Type B pancreatic cell (in vitro differentiated cells): Measurements from ENCODE around the gene RPL35. TPM values are rescaled to one million over a fixed set of nuclear protein-coding genes. Genes with fewer than 3 reads are reported as not detected.
A peak's percentile ranks its signal among the peaks of the same experiment; 100 is the strongest.

Experiments used
- DNase-seq: peaks from one replicate; pipeline ENCODE4 v3.0.0; 2021; ENCODE audit warnings: mixed read lengths; ENCODE audit not compliant: unreplicated experiment; ENCODE audit errors: extremely low spot score
- H3K27ac Mint-ChIP-seq: 2 replicates; pipeline ENCODE4 v1.8.0; 2021; ENCODE audit warnings: mild to moderate bottlenecking, mixed read lengths
- H3K27me3 Mint-ChIP-seq: 2 replicates; pipeline ENCODE4 v1.8.0; 2021; ENCODE audit warnings: mixed read lengths
- H3K36me3 Mint-ChIP-seq: 2 replicates; pipeline ENCODE4 v1.8.0; 2021; ENCODE audit warnings: mixed read lengths
- H3K4me1 Mint-ChIP-seq: one replicate; pipeline ENCODE4 v1.8.0; 2021; ENCODE audit warnings: mixed read lengths; ENCODE audit not compliant: unreplicated experiment
- H3K4me3 Mint-ChIP-seq: 2 replicates; pipeline ENCODE4 v1.8.0; 2021; ENCODE audit warnings: mild to moderate bottlenecking, mixed read lengths
- H3K9me3 Mint-ChIP-seq: 2 replicates; pipeline ENCODE4 v1.8.0; 2021; ENCODE audit warnings: mixed read lengths
- total RNA-seq: library from RNA; stranded (reverse); gene quantifications from 2 replicates; pipeline ENCODE4 v1.2.1, GENCODE V29; 2021; ENCODE audit warnings: low replicate concordance
- TF ChIP-seq, protein P1 (sequence below): fragments of 200-600 bp; sonication (generic); conservative IDR thresholded peaks from 2 replicates; pipeline ENCODE4 v1.5.0; 2021; ENCODE audit warnings: antibody characterized with exemption, mild to moderate bottlenecking

RPL35 gene
- total RNA-seq, 1 donor from 2014 or later: 1,381 TPM

DNA sequence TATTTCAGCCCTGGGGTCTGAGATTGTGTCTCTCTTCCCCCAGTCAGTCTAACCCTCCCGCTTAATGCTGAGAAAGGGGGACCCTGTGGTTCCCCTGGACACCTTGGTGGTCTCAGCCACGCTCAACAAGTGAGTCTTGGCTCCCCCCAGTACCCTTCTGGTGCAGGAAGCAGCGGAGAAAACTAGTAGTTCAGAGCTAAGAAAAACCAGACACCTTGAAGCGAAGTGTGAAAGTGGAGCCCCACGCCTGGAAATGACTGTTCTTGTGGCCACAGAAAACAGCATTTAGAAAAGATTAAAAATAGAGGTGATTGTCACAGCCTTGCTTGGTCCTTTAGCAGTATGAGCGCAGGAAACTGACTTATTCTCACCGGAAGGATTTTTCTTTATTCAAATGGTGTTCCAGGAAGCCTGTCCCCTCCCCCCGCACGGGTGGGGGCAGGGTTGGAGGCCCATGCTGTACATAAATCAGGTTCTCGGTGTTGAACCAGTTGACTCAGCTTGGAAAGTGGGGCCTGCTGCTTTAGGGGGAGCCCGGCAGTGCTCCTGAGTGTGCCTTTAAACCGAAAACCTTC lies 8.3 kb upstream of the RPL35 start:
- TF ChIP-seq, protein P1, sequence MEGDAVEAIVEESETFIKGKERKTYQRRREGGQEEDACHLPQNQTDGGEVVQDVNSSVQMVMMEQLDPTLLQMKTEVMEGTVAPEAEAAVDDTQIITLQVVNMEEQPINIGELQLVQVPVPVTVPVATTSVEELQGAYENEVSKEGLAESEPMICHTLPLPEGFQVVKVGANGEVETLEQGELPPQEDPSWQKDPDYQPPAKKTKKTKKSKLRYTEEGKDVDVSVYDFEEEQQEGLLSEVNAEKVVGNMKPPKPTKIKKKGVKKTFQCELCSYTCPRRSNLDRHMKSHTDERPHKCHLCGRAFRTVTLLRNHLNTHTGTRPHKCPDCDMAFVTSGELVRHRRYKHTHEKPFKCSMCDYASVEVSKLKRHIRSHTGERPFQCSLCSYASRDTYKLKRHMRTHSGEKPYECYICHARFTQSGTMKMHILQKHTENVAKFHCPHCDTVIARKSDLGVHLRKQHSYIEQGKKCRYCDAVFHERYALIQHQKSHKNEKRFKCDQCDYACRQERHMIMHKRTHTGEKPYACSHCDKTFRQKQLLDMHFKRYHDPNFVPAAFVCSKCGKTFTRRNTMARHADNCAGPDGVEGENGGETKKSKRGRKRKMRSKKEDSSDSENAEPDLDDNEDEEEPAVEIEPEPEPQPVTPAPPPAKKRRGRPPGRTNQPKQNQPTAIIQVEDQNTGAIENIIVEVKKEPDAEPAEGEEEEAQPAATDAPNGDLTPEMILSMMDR: no peak
- no peak for DNase-seq
- Mint-ChIP-seq H3K36me3 (peaks cover 4% of the 10 kb centered on the region), H3K27ac (peak overlapping the region; percentile 84), H3K4me3 (peak overlapping the region; percentile 94), H3K9me3 (no peaks in the 10 kb centered on the region), H3K27me3 (no peaks in the 10 kb centered on the region), H3K4me1 (peaks cover 28% of the 10 kb centered on the region)

DNA sequence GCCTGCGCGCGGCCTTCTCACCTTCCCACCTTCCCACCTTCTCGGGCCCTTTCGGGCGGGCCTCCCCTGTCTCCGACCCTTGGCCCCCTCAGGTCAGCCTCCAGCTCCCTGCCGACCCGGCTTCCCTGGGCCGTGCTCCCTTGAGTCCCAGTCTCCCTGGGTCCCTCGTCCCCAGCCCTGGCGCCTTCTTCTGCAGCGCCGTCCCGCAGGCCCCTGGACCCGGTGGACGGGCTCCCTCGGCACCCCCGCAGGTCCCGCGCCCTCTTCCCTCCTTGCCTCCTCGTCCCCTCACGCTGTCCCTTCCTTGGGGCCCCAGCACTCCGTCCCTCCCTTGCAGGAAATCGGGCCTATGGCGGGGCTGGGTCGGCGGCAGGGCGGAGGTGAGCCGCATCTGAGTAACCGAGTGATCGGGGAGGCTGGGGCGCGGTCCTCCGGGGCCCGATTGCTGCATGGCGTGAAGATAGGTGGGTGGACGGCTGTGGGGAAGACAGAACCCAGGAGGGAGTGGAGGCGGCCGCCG lies 7.8 kb upstream of the RPL35 start:
- Mint-ChIP-seq H3K9me3 (no peaks in the 10 kb centered on the region), H3K36me3 (peaks cover 4% of the 10 kb centered on the region), H3K27me3 (no peaks in the 10 kb centered on the region), H3K27ac (peak overlapping the region; percentile 84), H3K4me3 (peak overlapping the region; percentile 94), H3K4me1 (peaks cover 28% of the 10 kb centered on the region)
- TF ChIP-seq, protein P1: no peak
- DNase-seq: no peak

DNA sequence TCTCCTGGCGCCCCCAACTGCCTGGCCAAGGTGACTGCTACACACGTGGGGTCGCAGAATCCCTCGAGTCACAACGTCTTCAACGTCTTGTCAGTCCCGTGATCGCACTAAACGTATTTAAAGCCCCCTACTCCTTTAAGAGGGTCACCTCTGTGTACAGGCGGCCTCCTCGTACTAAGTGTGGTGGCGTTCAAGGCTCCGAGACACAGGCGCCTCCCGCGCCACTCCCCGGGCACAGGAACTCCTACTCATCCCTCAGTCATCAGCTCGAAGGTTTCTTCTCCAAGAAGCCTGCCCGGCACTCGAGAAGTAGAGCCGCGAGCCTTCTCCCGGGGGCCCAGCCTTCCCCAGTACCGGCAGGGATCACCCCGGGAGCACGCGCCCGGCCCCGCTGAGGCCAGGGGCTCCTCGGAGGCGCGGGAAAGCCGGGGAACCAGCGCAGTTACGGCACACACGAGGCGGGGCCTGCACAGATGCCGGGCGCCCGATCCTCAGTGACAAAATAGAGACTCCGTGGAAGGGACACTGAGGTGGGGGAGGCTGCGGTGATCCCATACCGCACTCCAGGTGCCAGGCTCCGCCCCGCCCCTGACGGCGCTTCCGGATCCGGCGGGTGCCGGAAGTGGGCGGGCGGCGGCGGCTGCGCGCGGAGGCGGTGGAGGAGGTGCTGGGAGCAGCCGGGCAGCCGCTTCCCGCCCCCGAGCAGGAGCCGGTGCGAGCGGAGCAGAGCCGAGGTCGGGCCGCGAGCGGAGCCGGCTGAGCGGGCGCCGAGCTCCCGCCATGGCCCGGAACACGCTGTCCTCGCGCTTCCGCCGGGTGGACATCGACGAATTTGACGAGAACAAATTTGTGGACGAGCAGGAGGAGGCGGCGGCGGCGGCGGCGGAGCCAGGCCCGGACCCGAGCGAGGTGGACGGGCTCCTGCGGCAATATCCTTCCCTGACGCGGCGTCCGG lies 7.0 kb upstream of the RPL35 start:
- H3K36me3 Mint-ChIP-seq: peaks cover 4% of the 10 kb centered on the region
- H3K27me3 Mint-ChIP-seq: no peaks in the 10 kb centered on the region
- peak overlapping the region; percentile 96 for H3K27ac Mint-ChIP-seq
- H3K9me3 Mint-ChIP-seq: no peaks in the 10 kb centered on the region
- peak; percentile 89 for DNase-seq
- peaks cover 28% of the 10 kb centered on the region for H3K4me1 Mint-ChIP-seq
- peak overlapping the region; percentile 94 for H3K4me3 Mint-ChIP-seq
- TF ChIP-seq, protein P1: no peak

DNA sequence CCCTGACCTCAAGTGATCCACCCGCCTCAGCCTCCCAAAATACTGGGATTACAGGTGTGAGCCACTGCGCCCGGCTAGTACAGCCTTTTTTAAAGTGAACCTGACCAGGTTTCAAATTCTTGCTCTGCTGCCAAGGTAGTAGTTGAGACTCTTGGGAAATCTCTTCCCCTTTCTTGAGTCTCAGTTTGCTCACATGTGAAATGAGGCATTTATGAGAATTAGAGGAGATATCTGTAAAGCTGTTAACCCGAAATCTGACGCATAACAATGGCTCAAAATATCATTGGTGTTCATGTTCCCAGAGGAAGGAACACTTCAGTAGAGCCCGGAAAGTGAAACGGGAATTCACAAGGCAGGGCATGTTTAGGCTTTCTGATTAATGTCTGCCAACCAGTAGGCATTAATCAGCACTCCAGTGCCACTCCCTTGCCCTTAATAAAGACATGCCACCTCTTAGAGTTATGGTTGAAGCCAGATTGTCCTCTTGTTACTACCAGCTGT lies 1.7 kb upstream of the RPL35 start:
- H3K4me1 Mint-ChIP-seq: peaks cover 20% of the 10 kb centered on the region
- peak overlapping the region; percentile 71 for H3K4me3 Mint-ChIP-seq
- H3K27me3 Mint-ChIP-seq: no peaks in the 10 kb centered on the region
- H3K27ac Mint-ChIP-seq: peak overlapping the region; percentile 40
- TF ChIP-seq, protein P1: no peak
- no peaks in the 10 kb centered on the region for H3K9me3 Mint-ChIP-seq
- DNase-seq: no peak
- peaks cover 9% of the 10 kb centered on the region for H3K36me3 Mint-ChIP-seq

DNA sequence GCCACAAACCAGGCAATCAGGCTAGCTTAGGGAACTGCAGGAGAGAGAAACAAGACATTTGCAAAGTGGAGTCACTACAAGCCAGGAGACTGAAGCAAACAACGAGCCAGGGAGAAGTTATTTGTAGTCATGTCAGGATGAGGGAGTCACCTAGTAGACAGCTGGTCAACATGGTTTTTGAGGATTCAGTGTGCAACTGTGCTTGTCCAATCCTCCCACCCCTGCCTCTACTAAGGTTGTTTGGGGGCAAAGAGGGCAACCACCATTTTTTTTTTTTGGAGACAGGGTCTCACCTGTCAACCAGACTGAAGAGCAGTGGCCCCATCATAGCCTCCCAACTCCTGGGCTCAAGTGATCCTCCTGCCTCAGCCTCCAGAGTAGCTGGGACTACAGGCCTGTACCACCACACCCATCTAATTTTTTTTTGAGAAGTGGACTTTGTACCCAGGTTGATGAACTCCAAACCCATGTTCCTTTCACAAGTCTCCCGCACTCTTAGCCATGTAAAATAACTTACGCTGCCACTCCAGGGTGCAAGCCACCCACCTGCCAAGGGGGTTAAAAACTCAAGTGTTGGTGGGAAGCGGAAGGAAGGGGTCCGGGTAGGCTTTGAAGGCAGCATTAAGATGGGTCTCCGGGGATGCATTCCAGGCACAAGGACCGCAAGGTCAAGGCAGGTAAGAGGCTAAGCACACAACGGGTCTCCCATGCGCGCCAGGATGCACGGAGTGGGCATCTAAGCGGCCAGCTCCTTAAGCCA lies 995 bp downstream of the RPL35 start:
- Mint-ChIP-seq H3K36me3 (peaks cover 9% of the 10 kb centered on the region), H3K4me3 (peak overlapping the region; percentile 95), H3K27me3 (no peaks in the 10 kb centered on the region), H3K4me1 (peaks cover 16% of the 10 kb centered on the region), H3K9me3 (no peaks in the 10 kb centered on the region), H3K27ac (peak overlapping the region; percentile 98)
- DNase-seq: no peak
- TF ChIP-seq, protein P1: no peak
